Mesothelial cell of epicardium (in vitro differentiated cells): ENCODE data around the gene MDM2. TPM values are rescaled to one million over a fixed set of nuclear protein-coding genes. Genes with fewer than 3 reads are reported as not detected.
"Not testable (repeated sequence)": the region's sequence is repeated elsewhere in the genome, so short reads cannot be mapped to it uniquely, and the experiment has no call there.

Source experiments
- DNase-seq, 2 experiments: peaks; one replicate each; pipeline ENCODE4 v3.0.0; 2021; ENCODE audit warnings: low spot score in 2 of 2; ENCODE audit not compliant: unreplicated experiment in 2 of 2
- H3K27ac Mint-ChIP-seq: 2 replicates; pipeline ENCODE4 v1.8.0; 2021; ENCODE audit warnings: mixed read lengths
- H3K27me3 Mint-ChIP-seq: 2 replicates; pipeline ENCODE4 v1.8.0; 2021; ENCODE audit warnings: low read depth, mixed read lengths
- H3K36me3 Mint-ChIP-seq: 2 replicates; pipeline ENCODE4 v1.8.0; 2021; ENCODE audit warnings: mixed read lengths
- H3K4me1 Mint-ChIP-seq: 2 replicates; pipeline ENCODE4 v1.8.0; 2021; ENCODE audit warnings: mixed read lengths
- H3K4me3 Mint-ChIP-seq: 2 replicates; pipeline ENCODE4 v1.8.0; 2021; ENCODE audit warnings: mild to moderate bottlenecking, moderate library complexity, mixed read lengths
- H3K9me3 Mint-ChIP-seq: 2 replicates; pipeline ENCODE4 v1.8.0; 2021; ENCODE audit warnings: mixed read lengths
- total RNA-seq: library from RNA; stranded (reverse); gene quantifications from 3 replicates; pipeline ENCODE4 v1.2.1, GENCODE V29; 2021
- TF ChIP-seq, protein P1 (sequence below): fragments of 200-600 bp; sonication (generic); IDR thresholded peaks from one replicate; pipeline ENCODE4 v1.5.0; 2021; ENCODE audit warnings: antibody characterized with exemption; ENCODE audit not compliant: unreplicated experiment

The MDM2 gene
- total RNA-seq, 1 donor from 2014 or later = 182 TPM

DNA sequence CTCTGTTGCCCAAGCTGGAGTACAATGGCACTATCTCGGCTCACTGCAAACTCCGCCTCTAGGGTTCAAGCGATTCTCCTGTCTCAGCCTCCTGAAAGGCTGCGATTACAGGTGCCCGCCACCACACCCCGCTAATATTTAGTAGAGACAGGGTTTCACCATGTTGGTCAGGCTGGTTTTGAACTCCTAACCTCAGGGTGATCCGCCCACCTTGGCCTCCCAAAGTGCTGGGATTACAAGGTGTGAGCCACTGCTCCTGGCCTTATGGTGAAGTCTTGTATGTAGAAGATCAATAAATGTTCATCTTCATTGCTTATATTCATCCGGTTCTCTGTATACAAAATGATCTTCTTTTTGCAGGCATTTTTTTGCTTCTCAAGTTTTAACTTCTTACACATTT, 47.8 kb downstream of the MDM2 start:
- Mint-ChIP-seq H3K27ac (no peak overlapping the region), H3K9me3 (no peaks in the 10 kb centered on the region), H3K27me3 (peaks cover 4% of the 10 kb centered on the region), H3K4me3 (no peak overlapping the region), H3K36me3 (no peaks in the 10 kb centered on the region), H3K4me1 (no peaks in the 10 kb centered on the region)
- no peak for DNase-seq
- TF ChIP-seq, protein P1, sequence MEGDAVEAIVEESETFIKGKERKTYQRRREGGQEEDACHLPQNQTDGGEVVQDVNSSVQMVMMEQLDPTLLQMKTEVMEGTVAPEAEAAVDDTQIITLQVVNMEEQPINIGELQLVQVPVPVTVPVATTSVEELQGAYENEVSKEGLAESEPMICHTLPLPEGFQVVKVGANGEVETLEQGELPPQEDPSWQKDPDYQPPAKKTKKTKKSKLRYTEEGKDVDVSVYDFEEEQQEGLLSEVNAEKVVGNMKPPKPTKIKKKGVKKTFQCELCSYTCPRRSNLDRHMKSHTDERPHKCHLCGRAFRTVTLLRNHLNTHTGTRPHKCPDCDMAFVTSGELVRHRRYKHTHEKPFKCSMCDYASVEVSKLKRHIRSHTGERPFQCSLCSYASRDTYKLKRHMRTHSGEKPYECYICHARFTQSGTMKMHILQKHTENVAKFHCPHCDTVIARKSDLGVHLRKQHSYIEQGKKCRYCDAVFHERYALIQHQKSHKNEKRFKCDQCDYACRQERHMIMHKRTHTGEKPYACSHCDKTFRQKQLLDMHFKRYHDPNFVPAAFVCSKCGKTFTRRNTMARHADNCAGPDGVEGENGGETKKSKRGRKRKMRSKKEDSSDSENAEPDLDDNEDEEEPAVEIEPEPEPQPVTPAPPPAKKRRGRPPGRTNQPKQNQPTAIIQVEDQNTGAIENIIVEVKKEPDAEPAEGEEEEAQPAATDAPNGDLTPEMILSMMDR = no peak

DNA sequence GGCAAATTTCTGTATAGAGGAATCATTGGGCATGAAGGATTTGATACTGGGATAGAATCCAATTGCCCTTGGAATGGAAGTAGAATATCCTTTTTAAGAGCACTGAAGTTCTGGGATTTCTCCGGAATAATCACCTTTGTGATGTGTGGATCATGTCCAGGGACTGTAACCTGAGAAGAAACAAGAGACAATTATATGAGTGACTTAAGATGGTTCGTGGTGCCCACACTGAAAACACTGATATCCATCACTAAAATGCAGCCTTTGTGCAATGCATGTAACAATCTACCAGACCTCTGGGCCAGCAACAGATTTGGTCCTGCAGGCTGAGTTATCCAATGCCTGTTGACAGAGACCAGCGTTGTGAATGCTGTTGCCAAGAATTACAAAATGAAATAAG, 48.5 kb downstream of the MDM2 start:
- H3K4me1 Mint-ChIP-seq = no peaks in the 10 kb centered on the region
- peaks cover 4% of the 10 kb centered on the region for H3K27me3 Mint-ChIP-seq
- TF ChIP-seq, protein P1 = no peak
- H3K36me3 Mint-ChIP-seq = no peaks in the 10 kb centered on the region
- DNase-seq = no peak
- no peak overlapping the region for H3K4me3 Mint-ChIP-seq
- H3K27ac Mint-ChIP-seq = no peak overlapping the region
- H3K9me3 Mint-ChIP-seq = no peaks in the 10 kb centered on the region

DNA sequence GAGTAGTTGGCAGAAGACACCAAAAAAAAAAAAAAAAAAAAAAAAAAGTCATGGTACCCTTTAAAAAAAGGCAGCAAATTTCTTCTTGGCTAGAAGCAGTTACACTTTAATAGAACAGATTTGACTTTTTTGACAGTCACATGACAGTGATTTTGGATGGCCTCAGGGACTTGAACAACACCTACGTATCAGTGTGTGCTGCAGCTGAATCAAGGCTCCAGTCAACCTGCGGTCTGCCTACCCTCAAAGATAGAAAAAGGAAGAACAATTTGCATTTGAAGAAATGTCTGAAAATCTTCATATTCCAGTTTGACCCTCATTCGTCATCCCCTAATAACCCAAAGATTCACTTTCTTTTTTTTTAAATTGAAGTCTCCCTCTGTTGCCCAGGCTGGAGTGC, 53.9 kb downstream of the MDM2 start:
- H3K9me3 Mint-ChIP-seq = no peaks in the 10 kb centered on the region
- no peak for DNase-seq
- no peaks in the 10 kb centered on the region for H3K27me3 Mint-ChIP-seq
- no peak overlapping the region for H3K27ac Mint-ChIP-seq
- H3K36me3 Mint-ChIP-seq = no peaks in the 10 kb centered on the region
- TF ChIP-seq, protein P1 = no peak
- H3K4me3 Mint-ChIP-seq = no peak overlapping the region
- peaks cover 2% of the 10 kb centered on the region for H3K4me1 Mint-ChIP-seq

DNA sequence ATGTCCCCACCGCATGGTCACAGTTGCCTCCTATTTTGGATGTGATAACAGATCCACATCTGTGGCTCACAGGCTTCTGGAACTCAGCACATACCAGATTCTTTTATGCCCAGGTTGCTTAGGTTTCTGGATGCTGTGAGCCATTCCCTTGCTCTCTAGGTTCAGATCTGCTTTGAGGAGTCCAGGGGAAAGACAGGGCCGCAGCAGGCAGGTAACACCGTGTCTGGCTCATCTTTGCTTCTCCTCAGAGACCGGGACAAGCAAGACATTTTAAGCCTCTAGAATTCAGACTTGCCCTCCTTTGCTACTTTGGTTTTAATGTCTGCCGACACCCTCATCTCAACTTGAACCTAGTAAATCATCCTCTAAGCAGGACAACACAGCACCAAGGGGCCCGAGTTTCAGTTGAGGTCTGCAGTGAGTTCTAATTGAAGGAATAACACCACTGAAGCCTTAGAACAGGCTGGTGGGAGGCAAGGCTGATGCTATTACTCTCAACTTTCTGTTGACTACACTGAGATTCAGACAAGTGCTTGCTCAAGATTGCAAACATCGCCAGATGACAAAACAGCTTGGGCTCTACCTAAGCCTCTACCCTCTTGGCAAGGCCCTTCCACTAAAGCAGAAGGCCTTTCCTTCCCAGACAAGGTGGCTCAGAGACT, 55.3 kb downstream of the MDM2 start:
- Mint-ChIP-seq H3K4me1 (peaks cover 12% of the 10 kb centered on the region), H3K27ac (no peak overlapping the region), H3K27me3 (no peaks in the 10 kb centered on the region), H3K36me3 (no peaks in the 10 kb centered on the region), H3K4me3 (no peak overlapping the region), H3K9me3 (no peaks in the 10 kb centered on the region)
- DNase-seq = no peak
- TF ChIP-seq, protein P1 = no peak

DNA sequence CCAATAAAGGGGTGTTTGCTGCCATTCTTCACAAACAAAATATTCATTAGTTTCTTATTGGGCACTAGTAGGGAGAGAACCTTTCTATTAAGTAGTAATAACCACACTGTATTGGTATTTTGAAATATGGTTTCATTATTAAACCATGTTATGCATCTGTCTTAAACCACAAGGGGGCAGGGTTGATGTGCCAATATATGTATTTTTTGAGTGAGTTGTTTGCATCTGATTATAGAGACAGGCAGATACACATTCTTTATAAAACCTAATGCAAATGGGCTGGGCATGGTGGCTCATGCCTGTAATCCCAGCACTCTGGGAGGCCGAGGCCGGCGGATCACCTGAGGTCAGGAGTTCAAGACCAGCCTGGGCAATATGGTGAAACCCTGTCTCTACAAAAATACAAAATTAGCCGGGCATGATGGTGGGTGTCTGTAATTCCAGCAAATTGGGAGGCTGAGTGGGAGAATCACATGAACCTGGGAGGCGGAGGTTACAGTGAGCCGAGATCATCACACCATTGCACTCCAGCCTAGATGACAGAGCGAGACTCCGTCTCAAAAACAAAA, 56.0 kb downstream of the MDM2 start:
- not testable (repeated sequence) for H3K4me3 Mint-ChIP-seq, H3K36me3 Mint-ChIP-seq, DNase-seq, H3K9me3 Mint-ChIP-seq, H3K27me3 Mint-ChIP-seq, H3K27ac Mint-ChIP-seq
- peaks cover 19% of the 10 kb centered on the region for H3K4me1 Mint-ChIP-seq
- TF ChIP-seq, protein P1 = peak; percentile 75
